GM12878 (cell line): Measurements from ENCODE around the gene GRIPAP1. TPM values are rescaled to one million over a fixed set of nuclear protein-coding genes. Genes with fewer than 3 reads are reported as not detected.

Experiments
- ATAC-seq: fragments of 200-7000 bp; cut with Tn5 transposase; 3 replicates; pipeline ENCODE4 v1.9.1; 2020; ENCODE audit warnings: mild to moderate bottlenecking, moderate library complexity
- BruUV-seq: library from RNA; stranded (reverse); fragments of 400-500 nt; replicated peaks from 2 replicates; lab custom pipeline; 2021; lab: Mats Ljungman, UMichigan
- CTCF ChIA-PET: fragments of 300-600 bp; sonication (Branson Sonifier 250); formaldehyde crosslinking; extraction: SDS; loops from one replicate; lab custom pipeline; 2021; ENCODE audit warnings: inconsistent platforms; lab: Yijun Ruan, JAX
- POLR2A ChIA-PET: fragments of 350-600 bp; formaldehyde crosslinking; extraction: SDS; loops from one replicate; lab custom pipeline; 2021; ENCODE audit warnings: inconsistent platforms; lab: Charles Lee
- RAD21 ChIA-PET: fragments of 300-600 bp; sonication (Branson Sonifier 250); formaldehyde crosslinking; loops from one replicate; lab custom pipeline; 2023; ENCODE audit warnings: antibody characterized with exemption; ENCODE audit not compliant: unreplicated experiment; lab: Charles Lee
- SMC1A ChIA-PET: fragments of 300-600 bp; sonication (Branson Sonifier 250); formaldehyde crosslinking; loops from one replicate; lab custom pipeline; 2023; ENCODE audit not compliant: unreplicated experiment, uncharacterized antibody; lab: Charles Lee
- DNase-seq: peaks from one replicate; pipeline ENCODE4 v3.0.0-alpha.2; 2011; ENCODE audit warnings: low read depth, low spot score
- FAIRE-seq: peaks from 3 replicates; lab custom pipeline; 2011; peaks lifted over from hg19 to GRCh38; lab: Jason Lieb, UNC
- H2AFZ ChIP-seq: 2 replicates; pipeline ENCODE4 v1.6.0; 2011; ENCODE audit warnings: low read depth, low read length, control low read depth; ENCODE audit not compliant: control insufficient read depth
- H3K27ac ChIP-seq: 2 replicates; pipeline ENCODE4 v1.5.1; 2011; ENCODE audit warnings: control low read depth; ENCODE audit not compliant: control insufficient read depth, insufficient read depth
- H3K27me3 ChIP-seq, 2 experiments: replicated peaks in 1 of 2; 2 replicates each; pipeline versions ENCODE4 v1.6.0 to v1.6.1; 2011; ENCODE audit warnings: low read length in 1 of 2; ENCODE audit not compliant: control insufficient read depth in 2 of 2, insufficient read depth in 2 of 2
- H3K36me3 ChIP-seq, 2 experiments: 2 replicates each; pipeline ENCODE4 v1.5.1; 2011; ENCODE audit warnings: low read length in 1 of 2; ENCODE audit not compliant: control insufficient read depth in 2 of 2, insufficient read depth in 2 of 2
- H3K4me1 ChIP-seq: 2 replicates; pipeline ENCODE4 v1.6.1; 2011; ENCODE audit warnings: mild to moderate bottlenecking, low read length, moderate library complexity, mixed read lengths; ENCODE audit not compliant: control insufficient read depth, insufficient read depth
- H3K4me2 ChIP-seq: 2 replicates; pipeline ENCODE4 v1.6.0; 2011; ENCODE audit warnings: control low read depth; ENCODE audit not compliant: control insufficient read depth, insufficient read depth
- H3K4me3 ChIP-seq: fragments of 200-600 bp; sonication (generic); 2 replicates; pipeline ENCODE4 v1.5.1; 2016
- H3K79me2 ChIP-seq: 2 replicates; pipeline ENCODE4 v1.6.0; 2011; ENCODE audit warnings: low read length; ENCODE audit not compliant: control insufficient read depth, insufficient read depth
- H3K9ac ChIP-seq: 2 replicates; pipeline ENCODE4 v1.8.0; 2011; ENCODE audit warnings: low read length, control low read depth, mixed read lengths; ENCODE audit not compliant: control insufficient read depth, insufficient read depth
- H3K9me3 ChIP-seq: replicated peaks from 3 replicates; pipeline ENCODE4 v1.5.1; 2011; ENCODE audit warnings: mild to moderate bottlenecking, low read length; ENCODE audit not compliant: control insufficient read depth, insufficient read depth
- H4K20me1 ChIP-seq: 2 replicates; pipeline ENCODE4 v1.6.0; 2011; ENCODE audit not compliant: control insufficient read depth, insufficient read depth
- BHLHE40 ChIP-seq, 2 experiments: fragments of 450-650 bp in 1 of 2; IDR thresholded peaks; 2 replicates each; pipeline ENCODE4 v1.6.1; 2011 to 2017; ENCODE audit warnings: low read depth in 2 of 2, borderline replicate concordance in 1 of 2, improper control_type of control experiment in 1 of 2, low read length in 1 of 2, mild to moderate bottlenecking in 1 of 2
- CBX3 ChIP-seq: fragments of 200-600 bp; sonication (generic); IDR thresholded peaks from 2 replicates; pipeline ENCODE4 v1.6.1; 2016; ENCODE audit warnings: low read depth, borderline replicate concordance
- CHD4 ChIP-seq: fragments of 200-600 bp; sonication (generic); IDR thresholded peaks from 2 replicates; pipeline ENCODE4 v1.6.1; 2016; ENCODE audit warnings: mild to moderate bottlenecking
- FOS ChIP-seq: IDR thresholded peaks from 3 replicates; pipeline ENCODE4 v1.6.1; 2011; ENCODE audit warnings: borderline replicate concordance; ENCODE audit not compliant: insufficient read length; ENCODE audit errors: extremely low read depth
- GATAD2B ChIP-seq: fragments of 450-650 bp; conservative IDR thresholded peaks from 2 replicates; pipeline ENCODE4 v1.6.1; 2017; ENCODE audit warnings: low read depth, mild to moderate bottlenecking, moderate library complexity
- HDAC2 ChIP-seq: fragments of 200-600 bp; sonication (generic); IDR thresholded peaks from 2 replicates; pipeline ENCODE4 v1.6.1; 2017
- LARP7 ChIP-seq: fragments of 450-650 bp; IDR thresholded peaks from 2 replicates; pipeline ENCODE4 v1.6.1; 2017; ENCODE audit warnings: mild to moderate bottlenecking
- MYC ChIP-seq: IDR thresholded peaks from 2 replicates; pipeline ENCODE4 v1.6.1; 2011; ENCODE audit warnings: mild to moderate bottlenecking, low read length, moderate library complexity, inconsistent platforms; ENCODE audit not compliant: insufficient read depth, insufficient replicate concordance, insufficient read length, severe bottlenecking
- SPI1 ChIP-seq: IDR thresholded peaks from 2 replicates; pipeline ENCODE4 v1.6.1; 2011; ENCODE audit warnings: low read depth, mild to moderate bottlenecking, low read length, moderate library complexity, borderline replicate concordance; ENCODE audit not compliant: insufficient read depth
- SRF ChIP-seq, 2 experiments: IDR thresholded peaks; 2 replicates each; pipeline ENCODE4 v1.6.1; 2011; ENCODE audit warnings: low read depth in 2 of 2, low read length in 2 of 2, mild to moderate bottlenecking in 1 of 2, moderate library complexity in 1 of 2
- TAF1 ChIP-seq: IDR thresholded peaks from 2 replicates; pipeline ENCODE4 v1.6.1; 2011; ENCODE audit warnings: mild to moderate bottlenecking, low read depth, low read length, borderline replicate concordance
- ZBED1 ChIP-seq: IDR thresholded peaks from 2 replicates; pipeline ENCODE4 v1.6.1; 2016; ENCODE audit warnings: borderline replicate concordance
- ZNF207 ChIP-seq: fragments of 450-650 bp; IDR thresholded peaks from 2 replicates; pipeline ENCODE4 v1.6.1; 2014; ENCODE audit warnings: antibody characterized with exemption, mild to moderate bottlenecking, borderline replicate concordance
- WGBS: methylation state at CpG from one replicate; pipeline ENCODE4 v1.1.6; 2016; ENCODE audit warnings: low lambda C conversion rate; ENCODE audit not compliant: insufficient replicate concordance, insufficient coverage; ENCODE audit errors: missing lambda C conversion rate; 5-methylcytosine and 5-hydroxymethylcytosine counted together
- in situ Hi-C: fragments of 300-500 bp; cut with MboI; formaldehyde crosslinking; loops from 9 replicates; pipeline ENCODE4 v1.14.3; 2018; ENCODE audit warnings: mixed read lengths
- intact Hi-C: fragments of 100-400 bp; cut with micrococcal nuclease; formaldehyde crosslinking; loops from one replicate; pipeline ENCODE4 v1.14.2; 2022; ENCODE audit not compliant: unreplicated experiment
- polyA plus RNA-seq, 11 experiments: library from polyadenylated mRNA; depleted of rRNA in 4 of 11; unstranded in 6 of 11; stranded (reverse) in 5 of 11; fragments of >200 nt; fragmentation: Nextera tagmentation in 4 of 11; fragmentation: Illumina TruSeq in 1 of 11; extraction: Ambion mirVana in 4 of 11; extraction: Trizol in 1 of 11; gene quantifications; 1 replicate in 1 of 11; 2 replicates in 10 of 11; pipeline versions ENCODE4 v1.2.1 to v1.2.3, GENCODE V29; 2011 to 2016; ENCODE audit warnings: inconsistent platforms in 2 of 11, missing spikeins in 2 of 11, low read depth in 1 of 11
- total RNA-seq, 4 experiments: library from RNA; depleted of rRNA in 3 of 4; stranded (reverse); fragments of >200 nt in 3 of 4; fragmentation: Illumina TruSeq in 1 of 4; extraction: Trizol in 1 of 4; gene quantifications; 2 replicates each; pipeline versions ENCODE4 v1.2.1 to v1.2.3, GENCODE V29; 2013 to 2021
- TF ChIP-seq, protein P1 (sequence below): IDR thresholded peaks from 2 replicates; pipeline ENCODE4 v1.6.1; 2012; ENCODE audit warnings: low read depth, low read length, improper control_type of control experiment
- TF ChIP-seq, protein P2 (sequence below): fragments of 450-650 bp; formaldehyde crosslinking; IDR thresholded peaks from 2 replicates; pipeline ENCODE4 v1.5.0; 2022; ENCODE audit warnings: mild to moderate bottlenecking, missing genetic modification characterization
- TF ChIP-seq, protein P3 (sequence below): IDR thresholded peaks from 2 replicates; pipeline ENCODE4 v1.6.1; 2012; ENCODE audit warnings: improper control_type of control experiment, low read depth, low read length; ENCODE audit not compliant: insufficient replicate concordance

The GRIPAP1 gene
- total and polyA plus RNA-seq, 10 of the 15 experiments (the other 5 are each of a cell fraction or from before 2014, with no cell fraction given), result 4.2 to 44.7 (median 25.8) TPM

DNA sequence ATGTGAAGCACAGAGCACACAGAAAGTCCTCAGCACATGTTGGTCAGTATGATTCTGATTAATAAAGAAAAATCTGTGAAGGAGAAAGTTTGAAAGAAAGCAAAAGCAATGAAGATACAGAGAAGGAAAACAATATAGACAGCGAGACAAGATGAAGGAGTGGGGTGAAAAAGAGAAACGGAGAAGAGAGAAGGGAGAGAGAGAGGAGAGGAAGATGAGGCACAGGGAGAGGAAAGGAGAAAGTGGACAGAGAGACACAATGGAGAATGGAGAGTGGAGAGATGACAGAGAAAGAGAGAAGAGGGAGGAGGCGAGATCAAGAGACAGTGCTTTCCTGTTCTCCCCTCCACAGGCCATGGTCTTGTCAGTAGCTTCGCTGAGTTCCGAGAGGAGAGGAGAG is 26.5 kb downstream of the GRIPAP1 start:
- H4K20me1 ChIP-seq, result no peaks in the 10 kb centered on the region
- in situ Hi-C loops, result no loop called here
- TF ChIP-seq, protein P1, sequence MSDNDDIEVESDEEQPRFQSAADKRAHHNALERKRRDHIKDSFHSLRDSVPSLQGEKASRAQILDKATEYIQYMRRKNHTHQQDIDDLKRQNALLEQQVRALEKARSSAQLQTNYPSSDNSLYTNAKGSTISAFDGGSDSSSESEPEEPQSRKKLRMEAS, result no peak
- TF ChIP-seq ZNF207 (no peak), SPI1 (no peak), BHLHE40 (IDR thresholded peaks at IDR 0.05; ENCODE audit: borderline replicate concordance in 1 of 2, low read depth in 2 of 2, low read length in 1 of 2) (no peak), LARP7 (no peak), CBX3 (no peak), MYC (no peak), FOS (no peak), SRF (IDR thresholded peaks at IDR 0.05; ENCODE audit: low read depth in 2 of 2, low read length in 2 of 2) (no peak), GATAD2B (no peak), ZBED1 (no peak), HDAC2 (no peak), TAF1 (no peak), CHD4 (no peak)
- TF ChIP-seq, protein P2, sequence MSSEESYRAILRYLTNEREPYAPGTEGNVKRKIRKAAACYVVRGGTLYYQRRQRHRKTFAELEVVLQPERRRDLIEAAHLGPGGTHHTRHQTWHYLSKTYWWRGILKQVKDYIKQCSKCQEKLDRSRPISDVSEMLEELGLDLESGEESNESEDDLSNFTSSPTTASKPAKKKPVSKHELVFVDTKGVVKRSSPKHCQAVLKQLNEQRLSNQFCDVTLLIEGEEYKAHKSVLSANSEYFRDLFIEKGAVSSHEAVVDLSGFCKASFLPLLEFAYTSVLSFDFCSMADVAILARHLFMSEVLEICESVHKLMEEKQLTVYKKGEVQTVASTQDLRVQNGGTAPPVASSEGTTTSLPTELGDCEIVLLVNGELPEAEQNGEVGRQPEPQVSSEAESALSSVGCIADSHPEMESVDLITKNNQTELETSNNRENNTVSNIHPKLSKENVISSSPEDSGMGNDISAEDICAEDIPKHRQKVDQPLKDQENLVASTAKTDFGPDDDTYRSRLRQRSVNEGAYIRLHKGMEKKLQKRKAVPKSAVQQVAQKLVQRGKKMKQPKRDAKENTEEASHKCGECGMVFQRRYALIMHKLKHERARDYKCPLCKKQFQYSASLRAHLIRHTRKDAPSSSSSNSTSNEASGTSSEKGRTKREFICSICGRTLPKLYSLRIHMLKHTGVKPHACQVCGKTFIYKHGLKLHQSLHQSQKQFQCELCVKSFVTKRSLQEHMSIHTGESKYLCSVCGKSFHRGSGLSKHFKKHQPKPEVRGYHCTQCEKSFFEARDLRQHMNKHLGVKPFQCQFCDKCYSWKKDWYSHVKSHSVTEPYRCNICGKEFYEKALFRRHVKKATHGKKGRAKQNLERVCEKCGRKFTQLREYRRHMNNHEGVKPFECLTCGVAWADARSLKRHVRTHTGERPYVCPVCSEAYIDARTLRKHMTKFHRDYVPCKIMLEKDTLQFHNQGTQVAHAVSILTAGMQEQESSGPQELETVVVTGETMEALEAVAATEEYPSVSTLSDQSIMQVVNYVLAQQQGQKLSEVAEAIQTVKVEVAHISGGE (CRISPR knock-in tag), result no peak
- TF ChIP-seq, protein P3, sequence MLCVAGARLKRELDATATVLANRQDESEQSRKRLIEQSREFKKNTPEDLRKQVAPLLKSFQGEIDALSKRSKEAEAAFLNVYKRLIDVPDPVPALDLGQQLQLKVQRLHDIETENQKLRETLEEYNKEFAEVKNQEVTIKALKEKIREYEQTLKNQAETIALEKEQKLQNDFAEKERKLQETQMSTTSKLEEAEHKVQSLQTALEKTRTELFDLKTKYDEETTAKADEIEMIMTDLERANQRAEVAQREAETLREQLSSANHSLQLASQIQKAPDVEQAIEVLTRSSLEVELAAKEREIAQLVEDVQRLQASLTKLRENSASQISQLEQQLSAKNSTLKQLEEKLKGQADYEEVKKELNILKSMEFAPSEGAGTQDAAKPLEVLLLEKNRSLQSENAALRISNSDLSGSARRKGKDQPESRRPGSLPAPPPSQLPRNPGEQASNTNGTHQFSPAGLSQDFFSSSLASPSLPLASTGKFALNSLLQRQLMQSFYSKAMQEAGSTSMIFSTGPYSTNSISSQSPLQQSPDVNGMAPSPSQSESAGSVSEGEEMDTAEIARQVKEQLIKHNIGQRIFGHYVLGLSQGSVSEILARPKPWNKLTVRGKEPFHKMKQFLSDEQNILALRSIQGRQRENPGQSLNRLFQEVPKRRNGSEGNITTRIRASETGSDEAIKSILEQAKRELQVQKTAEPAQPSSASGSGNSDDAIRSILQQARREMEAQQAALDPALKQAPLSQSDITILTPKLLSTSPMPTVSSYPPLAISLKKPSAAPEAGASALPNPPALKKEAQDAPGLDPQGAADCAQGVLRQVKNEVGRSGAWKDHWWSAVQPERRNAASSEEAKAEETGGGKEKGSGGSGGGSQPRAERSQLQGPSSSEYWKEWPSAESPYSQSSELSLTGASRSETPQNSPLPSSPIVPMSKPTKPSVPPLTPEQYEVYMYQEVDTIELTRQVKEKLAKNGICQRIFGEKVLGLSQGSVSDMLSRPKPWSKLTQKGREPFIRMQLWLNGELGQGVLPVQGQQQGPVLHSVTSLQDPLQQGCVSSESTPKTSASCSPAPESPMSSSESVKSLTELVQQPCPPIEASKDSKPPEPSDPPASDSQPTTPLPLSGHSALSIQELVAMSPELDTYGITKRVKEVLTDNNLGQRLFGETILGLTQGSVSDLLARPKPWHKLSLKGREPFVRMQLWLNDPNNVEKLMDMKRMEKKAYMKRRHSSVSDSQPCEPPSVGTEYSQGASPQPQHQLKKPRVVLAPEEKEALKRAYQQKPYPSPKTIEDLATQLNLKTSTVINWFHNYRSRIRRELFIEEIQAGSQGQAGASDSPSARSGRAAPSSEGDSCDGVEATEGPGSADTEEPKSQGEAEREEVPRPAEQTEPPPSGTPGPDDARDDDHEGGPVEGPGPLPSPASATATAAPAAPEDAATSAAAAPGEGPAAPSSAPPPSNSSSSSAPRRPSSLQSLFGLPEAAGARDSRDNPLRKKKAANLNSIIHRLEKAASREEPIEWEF, result no peak

More for the DNA sequence above, 26.5 kb downstream of the GRIPAP1 start:
- ChIA-PET POLR2A (interaction anchor here (0.7 kb wide), 1 partner anchor 34 kb away, joined by 8 read pairs; no protein-coding TSS in a partner anchor), RAD21 (no interaction called here), CTCF (interaction anchor here (1.1 kb wide), 1 partner anchor 67 kb away, joined by 3 read pairs; no protein-coding TSS in a partner anchor), SMC1A (no interaction called here)
- Histone ChIP-seq H3K79me2 (no peaks in the 10 kb centered on the region), H3K27ac (no peak overlapping the region), H3K4me2 (no peak overlapping the region), H2AFZ (no peak overlapping the region), H3K4me1 (peaks cover 5% of the 10 kb centered on the region), H3K4me3 (no peak overlapping the region), H3K9ac (no peak overlapping the region), H3K27me3 (no peaks in the 10 kb centered on the region), H3K36me3 (no peaks in the 10 kb centered on the region; a peak in 3 of 4 replicates), H3K9me3 (no peaks in the 10 kb centered on the region)
- no TSS peak for BruUV-seq
- DNase-seq (no peak), FAIRE-seq (no peak), ATAC-seq (no peak)
- 58% methylated on average over 5 of the region's 5 CpGs for WGBS
- intact Hi-C loops, result no loop called here
